RPMI8226 (cell line): ENCODE measurements around the gene EIF3M.
"Not testable (repeated sequence)": the region's sequence is repeated elsewhere in the genome, so short reads cannot be mapped to it uniquely, and the experiment has no call there.

Experiments used
- DNase-seq: peaks from one replicate; pipeline ENCODE4 v3.0.0-alpha.2; 2015

EIF3M gene

DNA sequence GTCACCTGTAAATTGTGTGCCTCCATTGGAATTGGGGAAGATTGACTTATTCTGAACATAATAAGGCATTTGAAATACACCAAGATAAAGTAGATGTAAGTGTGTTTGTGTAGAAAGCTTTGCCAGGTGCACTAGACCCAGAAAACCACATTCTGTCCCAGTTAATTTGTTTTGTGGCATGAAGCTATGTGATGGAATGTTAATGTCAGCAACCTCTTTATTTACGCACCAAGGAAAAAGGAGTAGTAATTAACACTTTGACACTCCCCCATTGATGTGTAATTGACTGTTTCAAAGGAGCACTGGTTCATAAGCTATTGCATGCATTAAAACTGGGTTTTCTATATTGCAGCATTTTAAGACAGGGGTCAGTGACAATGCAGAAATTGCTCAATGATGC, 14.3 kb downstream of the EIF3M start:
- DNase-seq = peak; percentile 19

DNA sequence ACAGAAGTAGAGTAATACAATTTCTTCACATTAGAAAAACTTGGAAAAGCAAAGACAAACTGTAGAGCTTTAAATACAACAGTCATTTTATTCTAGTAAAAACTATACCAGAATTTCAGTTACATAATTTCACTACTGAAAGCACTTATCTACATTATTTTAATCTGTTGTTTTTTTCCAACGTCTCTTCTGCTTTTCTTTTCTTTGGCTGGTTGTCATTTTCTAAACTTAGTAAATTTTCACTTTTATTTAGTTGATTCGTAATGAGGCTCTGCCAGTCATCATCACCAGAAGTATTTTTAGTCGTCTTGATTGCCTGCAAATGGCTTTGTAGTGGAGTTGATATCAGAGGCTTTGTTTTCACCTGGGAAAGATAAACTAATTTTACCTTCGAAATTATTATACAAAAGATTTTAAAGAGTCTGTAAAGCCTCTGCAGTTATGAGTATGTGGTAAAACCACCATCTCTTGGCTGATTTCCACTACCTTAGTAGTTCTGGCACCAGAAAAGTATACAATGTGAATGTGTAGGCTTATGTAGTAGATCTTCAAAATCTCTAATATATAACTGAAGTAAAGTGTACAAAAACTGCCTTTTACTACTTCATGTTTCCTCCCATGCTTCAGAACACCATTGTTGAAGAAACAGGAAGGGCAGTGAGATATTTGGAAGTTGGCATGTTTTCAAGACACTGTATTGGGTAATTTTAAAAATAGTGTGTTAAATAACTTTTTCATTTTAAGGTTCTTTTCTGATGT, 19.2 kb downstream of the EIF3M start:
- DNase-seq = no peak

DNA sequence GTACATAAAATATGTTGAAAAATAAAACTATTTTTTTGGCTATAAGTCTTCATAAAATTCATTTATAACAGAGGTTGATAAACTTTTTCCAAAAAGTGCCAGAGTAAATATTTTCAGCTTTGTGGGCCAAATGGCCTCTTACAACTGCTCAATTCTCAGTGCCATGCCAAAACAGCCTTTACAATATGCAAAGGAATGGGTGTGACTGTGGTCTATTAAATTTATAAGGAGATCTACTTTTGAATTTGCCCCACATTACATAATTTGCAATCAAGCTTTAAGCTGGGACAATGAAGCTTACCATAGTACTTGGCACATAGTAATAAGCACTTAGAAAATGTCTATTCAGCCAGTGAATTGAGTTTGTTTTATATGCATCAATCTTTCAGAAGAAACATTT, 22.6 kb downstream of the EIF3M start:
- no peak for DNase-seq

DNA sequence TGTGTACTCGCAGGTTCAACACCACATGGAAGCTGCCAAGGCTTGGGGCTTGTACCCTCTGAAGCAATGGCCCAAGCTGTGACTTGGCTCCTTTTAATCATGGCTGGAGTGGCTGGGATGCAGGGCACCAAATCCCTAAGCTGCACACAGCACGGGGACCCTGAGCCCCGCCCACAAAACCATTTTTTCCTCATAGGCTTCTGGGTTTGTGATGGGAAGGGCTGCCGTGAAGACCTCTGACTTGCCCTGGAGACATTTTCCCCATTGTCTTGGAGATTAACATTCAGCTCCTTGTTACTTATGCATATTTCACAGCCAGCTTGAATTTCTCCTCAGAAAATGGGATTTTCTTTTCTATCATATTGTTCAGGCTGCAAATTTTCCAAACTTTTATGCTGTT, 25.2 kb downstream of the EIF3M start:
- not testable (repeated sequence) for DNase-seq

DNA sequence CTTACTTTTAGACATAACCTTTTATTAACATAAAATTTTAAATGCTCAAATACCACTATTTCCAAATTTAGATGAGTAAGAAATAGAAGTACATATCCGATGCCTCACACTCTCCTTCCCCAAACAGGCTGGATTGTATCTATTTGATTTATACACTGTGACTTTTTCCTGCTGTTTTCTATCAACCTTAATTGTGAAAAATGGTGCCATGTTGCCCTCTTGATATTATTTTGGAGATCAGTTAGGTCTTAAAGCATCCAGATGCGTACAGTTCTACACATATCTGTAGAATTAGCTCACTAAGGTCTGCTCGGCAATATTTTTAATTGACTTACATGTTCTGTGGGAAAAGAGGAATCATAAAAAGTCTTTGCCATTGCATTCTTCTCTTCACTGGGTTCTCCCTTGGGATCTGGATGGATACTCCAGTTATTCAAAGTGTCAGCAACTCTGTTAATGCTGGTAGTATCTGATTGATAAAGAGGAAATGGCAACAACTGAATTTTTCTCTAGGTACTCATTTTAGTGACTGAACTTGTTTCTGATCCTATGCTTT, 27.2 kb downstream of the EIF3M start:
- DNase-seq = no peak

DNA sequence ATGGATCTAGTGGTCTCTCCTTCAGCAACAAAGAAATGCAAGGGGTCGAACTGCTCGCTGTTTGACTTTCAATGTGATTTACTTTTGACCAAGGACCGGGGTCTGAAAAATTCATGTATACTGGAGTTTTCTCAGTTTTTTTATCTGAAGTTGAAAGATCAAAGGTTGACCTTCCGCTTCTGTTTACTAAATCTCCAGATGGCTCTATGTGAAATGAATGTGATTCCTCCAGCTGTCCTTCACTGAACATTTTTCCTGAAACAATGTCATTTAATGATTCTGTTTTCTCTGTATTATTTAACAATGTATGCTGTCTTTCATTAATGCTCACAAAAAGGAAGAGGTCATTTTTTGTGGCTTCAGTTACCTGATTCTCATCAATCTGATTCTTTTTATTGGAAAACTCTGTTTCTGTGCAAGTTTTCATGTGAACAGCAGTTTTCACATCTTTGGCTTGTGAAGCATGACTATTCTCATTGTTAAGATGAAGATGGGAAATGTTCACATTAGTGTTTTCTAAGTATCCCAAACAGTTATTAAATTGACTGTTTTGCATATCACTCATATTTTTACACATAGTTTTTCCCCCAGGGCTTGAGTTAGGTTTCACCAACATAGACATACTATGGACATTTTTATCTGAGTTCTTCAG, 30.0 kb downstream of the EIF3M start:
- no peak for DNase-seq

DNA sequence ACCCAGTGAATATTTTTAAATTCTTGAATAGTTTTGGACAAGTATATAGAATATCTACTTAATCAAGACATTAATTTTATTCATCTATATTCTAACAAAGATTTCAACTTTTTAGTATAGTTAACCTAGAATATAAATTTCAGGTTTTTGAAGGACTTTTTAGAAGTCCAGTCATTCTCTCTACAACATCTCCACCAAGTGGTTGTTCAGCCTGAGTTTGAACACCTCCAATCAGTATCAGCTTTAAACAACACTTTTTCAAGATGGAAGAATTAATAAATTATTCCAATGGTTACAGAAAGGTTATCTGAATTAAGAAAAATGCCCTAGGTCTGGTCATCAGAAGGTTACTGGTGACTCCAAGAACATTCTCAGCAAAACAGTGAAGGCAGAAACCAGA, 31.8 kb downstream of the EIF3M start:
- no peak for DNase-seq

DNA sequence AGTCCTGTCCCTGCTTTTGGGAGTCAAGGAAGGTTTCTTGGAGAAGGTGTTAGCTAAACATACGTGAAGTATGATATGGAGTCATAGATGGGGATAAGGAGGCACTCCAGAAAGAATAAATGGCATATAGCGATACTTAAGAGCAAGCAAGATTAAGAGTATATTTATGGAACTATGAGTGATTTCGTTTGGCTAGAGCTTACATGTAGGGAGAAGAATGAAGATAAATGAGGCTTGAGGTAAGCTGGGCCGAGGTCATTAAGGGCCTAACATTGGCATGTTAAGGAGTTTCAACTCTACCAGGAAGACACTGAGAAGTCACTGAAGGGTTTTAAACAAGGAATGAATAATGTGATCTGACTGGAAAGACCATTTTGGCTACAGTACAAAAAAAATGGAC, 33.3 kb downstream of the EIF3M start:
- no peak for DNase-seq

DNA sequence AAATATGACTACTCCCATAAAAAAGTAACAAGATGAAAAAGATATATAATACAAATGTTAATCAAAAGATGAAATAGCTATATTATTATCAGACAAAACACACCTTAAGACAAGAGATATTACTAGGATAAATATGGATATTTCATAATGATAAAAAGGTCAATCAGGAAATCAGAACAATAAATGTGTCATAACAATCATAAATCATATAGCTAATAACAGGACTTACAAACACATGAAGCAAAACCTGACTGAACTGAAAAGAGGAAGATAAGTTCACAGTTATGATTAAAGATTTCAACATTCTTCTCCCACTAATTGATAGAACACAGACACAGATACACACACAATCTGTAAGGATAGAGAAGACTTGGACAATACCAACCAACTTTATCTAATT, 47.2 kb downstream of the EIF3M start:
- no peak for DNase-seq

DNA sequence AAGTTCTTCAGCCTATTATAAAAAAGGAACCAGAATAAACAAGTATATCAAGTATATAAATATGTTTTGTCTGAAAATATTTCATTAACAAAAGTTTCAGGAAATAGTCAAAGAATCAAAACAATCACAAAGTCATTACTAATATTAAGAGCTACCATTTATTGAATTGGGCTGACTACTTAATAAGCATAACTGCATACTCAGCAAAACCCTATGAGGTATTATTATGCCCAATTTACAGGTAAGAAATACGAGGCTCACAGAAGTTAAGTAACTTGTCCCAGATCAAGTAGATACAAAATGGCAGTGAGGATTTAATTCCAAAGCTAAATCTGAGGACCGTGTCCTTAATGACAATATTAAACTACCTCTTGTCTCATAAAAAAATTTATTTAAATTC, 52.2 kb downstream of the EIF3M start:
- no peak for DNase-seq

DNA sequence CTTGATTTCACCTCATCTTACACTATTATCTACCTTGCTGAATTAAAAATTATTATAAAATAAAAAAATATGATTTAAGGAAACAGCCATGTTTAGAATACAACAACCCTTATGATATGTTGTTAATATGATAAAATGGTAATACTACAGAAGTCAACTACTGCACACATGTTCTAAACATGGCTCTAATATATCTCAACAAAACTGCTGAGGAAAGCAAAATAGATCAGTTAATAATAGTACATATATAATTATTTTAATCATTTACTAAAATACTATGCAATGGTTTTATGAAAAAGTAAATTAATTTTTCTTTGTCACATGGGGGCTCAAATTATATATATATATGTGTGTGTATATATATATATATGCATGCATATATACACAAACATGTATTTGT, 57.7 kb downstream of the EIF3M start:
- DNase-seq = no peak

DNA sequence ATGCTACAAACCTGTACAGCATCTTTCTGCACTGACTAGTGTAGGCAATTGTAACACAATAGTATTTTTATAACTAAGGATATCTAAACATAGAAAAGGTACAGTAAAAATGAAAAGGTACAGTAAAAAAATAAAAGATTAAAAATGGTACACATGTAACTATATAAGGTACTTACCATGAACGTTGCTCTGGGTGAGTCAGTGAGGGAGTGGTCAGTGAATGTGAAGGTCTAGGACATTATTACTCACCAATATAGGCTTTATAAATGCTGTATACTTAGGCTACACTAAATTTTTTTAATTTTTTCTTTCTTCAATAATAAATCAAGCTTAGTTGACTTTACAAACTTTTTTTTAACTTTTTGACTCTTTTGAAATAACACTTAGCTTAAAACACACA, 59.9 kb downstream of the EIF3M start:
- DNase-seq = no peak
